HG03280 (cell line): ENCODE results near the gene LYPD6B.

Experiments
- ATAC-seq: cut with Tn5 transposase; IDR thresholded peaks from one replicate; pipeline ENCODE4 v1.9.1; 2021; ENCODE audit warnings: mild to moderate bottlenecking, moderate library complexity; ENCODE audit not compliant: unreplicated experiment

LYPD6B gene

GRCh38 chr2:149070681-149071320 lies 32.3 kb downstream of the LYPD6B start:
- ATAC-seq: no peak

GRCh38 chr2:149075105-149075504 lies 36.6 kb downstream of the LYPD6B start:
- ATAC-seq: no peak

- ATAC-seq: no peak
These were observed 37.4 kb downstream of the LYPD6B start for GRCh38 chr2:149075853-149076252.

- ATAC-seq: no peak
These were observed 38.4 kb downstream of the LYPD6B start for GRCh38 chr2:149076863-149077412.

GRCh38 chr2:149077861-149078260 lies 39.4 kb downstream of the LYPD6B start:
- ATAC-seq: no peak

GRCh38 chr2:149080099-149080498 lies 41.6 kb downstream of the LYPD6B start:
- no peak for ATAC-seq

- no peak for ATAC-seq
These were observed 42.5 kb downstream of the LYPD6B start for GRCh38 chr2:149080971-149081370.

- no peak for ATAC-seq
These were observed 43.6 kb downstream of the LYPD6B start for GRCh38 chr2:149082079-149082478.

- ATAC-seq: no peak
These were observed 44.2 kb downstream of the LYPD6B start for GRCh38 chr2:149082735-149083134.

GRCh38 chr2:149084924-149085795 lies 46.7 kb downstream of the LYPD6B start:
- no peak for ATAC-seq

- no peak for ATAC-seq
These were observed 49.3 kb downstream of the LYPD6B start for GRCh38 chr2:149087751-149088150.

GRCh38 chr2:149089068-149089467 lies 50.6 kb downstream of the LYPD6B start:
- no peak for ATAC-seq

GRCh38 chr2:149090706-149091105 lies 52.2 kb downstream of the LYPD6B start:
- ATAC-seq: no peak

- no peak for ATAC-seq
These were observed 55.1 kb downstream of the LYPD6B start for GRCh38 chr2:149093579-149093978.

GRCh38 chr2:149094217-149095015 lies 55.9 kb downstream of the LYPD6B start:
- no peak for ATAC-seq

GRCh38 chr2:149098701-149099100 lies 60.2 kb downstream of the LYPD6B start:
- no peak for ATAC-seq

- ATAC-seq: no peak
These were observed 60.8 kb downstream of the LYPD6B start for GRCh38 chr2:149099298-149099697.

- ATAC-seq: no peak
These were observed 62.5 kb downstream of the LYPD6B start for GRCh38 chr2:149100739-149101699.

GRCh38 chr2:149101818-149102217 lies 63.3 kb downstream of the LYPD6B start:
- ATAC-seq: no peak

GRCh38 chr2:149103081-149103620 lies 64.7 kb downstream of the LYPD6B start:
- ATAC-seq: no peak
